Suppressor macrophage treated with lipopolysaccharide for 4 hours (primary cell): Measurements from ENCODE around the gene C16orf87.
A peak's percentile ranks its signal among the peaks of the same experiment; 100 is the strongest.
"Not testable (repeated sequence)": the region's sequence is repeated elsewhere in the genome, so short reads cannot be mapped to it uniquely, and the experiment has no call there.

ENCODE experiments used
- DNase-seq: peaks from one replicate; pipeline ENCODE4 v3.0.0-alpha.2; 2020

The C16orf87 gene

GRCh38 chr16:46797501-46797900, 33.5 kb downstream of the C16orf87 start:
- no peak for DNase-seq

- DNase-seq, result no peak
Observed at GRCh38 chr16:46796764-46797269, 34.2 kb downstream of the C16orf87 start.

- DNase-seq, result no peak
Observed at GRCh38 chr16:46793841-46794240, 37.1 kb downstream of the C16orf87 start.

- DNase-seq, result no peak
Observed at GRCh38 chr16:46790599-46791270, 40.2 kb downstream of the C16orf87 start.

- peak; percentile 68 for DNase-seq
Observed at GRCh38 chr16:46789499-46790414, 41.2 kb downstream of the C16orf87 start.

- DNase-seq, result no peak
Observed at GRCh38 chr16:46788891-46789474, 42.0 kb downstream of the C16orf87 start.

- peak; percentile 68 for DNase-seq
Observed at GRCh38 chr16:46787909-46788308, 43.1 kb downstream of the C16orf87 start.

GRCh38 chr16:46785076-46785845, 45.7 kb downstream of the C16orf87 start:
- no peak for DNase-seq

- DNase-seq, result not testable (repeated sequence)
Observed at GRCh38 chr16:46784569-46784968, 46.4 kb downstream of the C16orf87 start.

GRCh38 chr16:46783800-46784199, 47.2 kb downstream of the C16orf87 start:
- DNase-seq, result no peak

GRCh38 chr16:46782320-46782719, 48.7 kb downstream of the C16orf87 start:
- no peak for DNase-seq

- DNase-seq, result no peak
Observed at GRCh38 chr16:46777804-46778203, 53.2 kb downstream of the C16orf87 start.

- no peak for DNase-seq
Observed at GRCh38 chr16:46775214-46775613, 55.8 kb downstream of the C16orf87 start.

- peak; percentile 23 for DNase-seq
Observed at GRCh38 chr16:46774743-46775177, 56.2 kb downstream of the C16orf87 start.

- DNase-seq, result no peak
Observed at GRCh38 chr16:46772463-46772862, 58.5 kb downstream of the C16orf87 start.

- DNase-seq, result no peak
Observed at GRCh38 chr16:46768809-46769208, 62.2 kb downstream of the C16orf87 start.

GRCh38 chr16:46765050-46765449, 65.9 kb downstream of the C16orf87 start:
- no peak for DNase-seq

- DNase-seq, result no peak
Observed at GRCh38 chr16:46763147-46763546, 67.8 kb downstream of the C16orf87 start.

- DNase-seq, result no peak
Observed at GRCh38 chr16:46762583-46762982, 68.4 kb downstream of the C16orf87 start.

GRCh38 chr16:46759309-46759708, 71.7 kb downstream of the C16orf87 start:
- DNase-seq, result no peak

GRCh38 chr16:46757339-46758050, 73.5 kb downstream of the C16orf87 start:
- no peak for DNase-seq

- DNase-seq, result no peak
Observed at GRCh38 chr16:46756772-46757171, 74.2 kb downstream of the C16orf87 start.
